ENCODE results near the gene ZFHX3. TPM values are rescaled to one million over a fixed set of nuclear protein-coding genes. Genes with fewer than 3 reads are reported as not detected.

The ZFHX3 gene
- total and polyA plus RNA-seq, 2 donors (not counting 1 experiment from before 2014, with no cell fraction given): 4.7 to 7.3 TPM

DNA sequence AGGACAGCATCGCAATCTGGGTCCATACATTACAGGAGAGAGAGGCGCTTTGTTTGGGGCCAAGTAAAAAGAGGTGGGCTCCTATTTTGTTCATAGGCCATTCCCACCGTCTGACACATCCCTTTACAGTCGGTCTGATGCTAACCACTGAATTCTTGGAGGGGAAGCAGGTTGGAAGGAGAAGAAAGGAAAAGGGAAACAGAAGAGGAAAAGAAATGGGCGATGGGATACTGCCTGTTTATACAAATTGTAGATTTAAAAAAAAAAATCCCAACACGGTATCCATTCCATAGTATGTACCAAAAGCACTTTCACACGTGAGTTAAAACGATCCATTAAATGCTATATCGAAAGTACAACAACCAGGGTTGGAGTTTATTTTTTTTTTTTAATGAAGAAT is 4.0 kb upstream of the ZFHX3 start:
- H3K4me2 ChIP-seq (ENCODE audit: extremely low read depth, insufficient read depth, low read length): peak overlapping the region; percentile 85
- H3K27ac ChIP-seq (ENCODE audit: insufficient read depth, low read length): peak overlapping the region; percentile 95
- DNase-seq (ENCODE audit: low read depth in 2 of 2): peak in 1 of 2 donors; percentile 51
- TF ChIP-seq CTCF (conservative IDR thresholded peaks at IDR 0.05 in 1 of 2, IDR thresholded peaks at IDR 0.05 in 1 of 2; ENCODE audit: low read depth in 1 of 2, low read length in 2 of 2) (no peak), EZH2 (IDR thresholded peaks at IDR 0.05; ENCODE audit: low read length, missing control alignments) (no peak)
- H2AFZ ChIP-seq (ENCODE audit: low read length): no peak overlapping the region
- peaks cover 91% of the 10 kb centered on the region for H3K79me2 ChIP-seq (ENCODE audit: control insufficient read depth, insufficient read depth, low read length)
- no peaks in the 10 kb centered on the region for H3K36me3 ChIP-seq (ENCODE audit: control insufficient read depth, insufficient read depth, low read length)
- peaks cover 43% of the 10 kb centered on the region for H3K4me1 ChIP-seq (ENCODE audit: control insufficient read depth, extremely low read depth, insufficient read depth, low read length)
- peak overlapping the region; percentile 27 to 43 (median 36) for H3K4me3 ChIP-seq (replicated peaks in 1 of 4; ENCODE audit: control extremely low read depth in 1 of 4, insufficient read depth in 1 of 4, low read depth in 3 of 4, low read length in 4 of 4)
- H3K27me3 ChIP-seq (ENCODE audit: control insufficient read depth, insufficient read depth, low read length): no peaks in the 10 kb centered on the region
- H4K20me1 ChIP-seq (ENCODE audit: control insufficient read depth, extremely low read depth, insufficient read depth, low read length): no peaks in the 10 kb centered on the region
- H3K9ac ChIP-seq (ENCODE audit: insufficient read depth, low read length): peak overlapping the region; percentile 39
- H3K9me3 ChIP-seq (ENCODE audit: control insufficient read depth, insufficient read depth, low read depth, low read length): no peaks in the 10 kb centered on the region

GRCh38 chr16:73051226-73051625 is 3.3 kb upstream of the ZFHX3 start:
- peak overlapping the region; percentile 85 for H3K4me2 ChIP-seq (ENCODE audit: extremely low read depth, insufficient read depth, low read length)
- no peaks in the 10 kb centered on the region for H3K36me3 ChIP-seq (ENCODE audit: control insufficient read depth, insufficient read depth, low read length)
- TF ChIP-seq CTCF (conservative IDR thresholded peaks at IDR 0.05 in 1 of 2, IDR thresholded peaks at IDR 0.05 in 1 of 2; ENCODE audit: low read depth in 1 of 2, low read length in 2 of 2): no peak
- TF ChIP-seq EZH2 (IDR thresholded peaks at IDR 0.05; ENCODE audit: low read length, missing control alignments): no peak
- peaks cover 91% of the 10 kb centered on the region for H3K79me2 ChIP-seq (ENCODE audit: control insufficient read depth, insufficient read depth, low read length)
- H3K9ac ChIP-seq (ENCODE audit: insufficient read depth, low read length): no peak overlapping the region
- H3K9me3 ChIP-seq (ENCODE audit: control insufficient read depth, insufficient read depth, low read depth, low read length): no peaks in the 10 kb centered on the region
- no peaks in the 10 kb centered on the region for H3K27me3 ChIP-seq (ENCODE audit: control insufficient read depth, insufficient read depth, low read length)
- H3K27ac ChIP-seq (ENCODE audit: insufficient read depth, low read length): peak overlapping the region; percentile 95
- peak overlapping the region in 2 of 4 experiments; percentile 5 to 7 for H3K4me3 ChIP-seq (replicated peaks in 1 of 4; ENCODE audit: control extremely low read depth in 1 of 4, insufficient read depth in 1 of 4, low read depth in 3 of 4, low read length in 4 of 4)
- peaks cover 44% of the 10 kb centered on the region for H3K4me1 ChIP-seq (ENCODE audit: control insufficient read depth, extremely low read depth, insufficient read depth, low read length)
- peak in 1 of 2 donors; percentile 39 for DNase-seq (ENCODE audit: low read depth in 2 of 2)
- no peak overlapping the region for H2AFZ ChIP-seq (ENCODE audit: low read length)
- no peaks in the 10 kb centered on the region for H4K20me1 ChIP-seq (ENCODE audit: control insufficient read depth, extremely low read depth, insufficient read depth, low read length)

DNA sequence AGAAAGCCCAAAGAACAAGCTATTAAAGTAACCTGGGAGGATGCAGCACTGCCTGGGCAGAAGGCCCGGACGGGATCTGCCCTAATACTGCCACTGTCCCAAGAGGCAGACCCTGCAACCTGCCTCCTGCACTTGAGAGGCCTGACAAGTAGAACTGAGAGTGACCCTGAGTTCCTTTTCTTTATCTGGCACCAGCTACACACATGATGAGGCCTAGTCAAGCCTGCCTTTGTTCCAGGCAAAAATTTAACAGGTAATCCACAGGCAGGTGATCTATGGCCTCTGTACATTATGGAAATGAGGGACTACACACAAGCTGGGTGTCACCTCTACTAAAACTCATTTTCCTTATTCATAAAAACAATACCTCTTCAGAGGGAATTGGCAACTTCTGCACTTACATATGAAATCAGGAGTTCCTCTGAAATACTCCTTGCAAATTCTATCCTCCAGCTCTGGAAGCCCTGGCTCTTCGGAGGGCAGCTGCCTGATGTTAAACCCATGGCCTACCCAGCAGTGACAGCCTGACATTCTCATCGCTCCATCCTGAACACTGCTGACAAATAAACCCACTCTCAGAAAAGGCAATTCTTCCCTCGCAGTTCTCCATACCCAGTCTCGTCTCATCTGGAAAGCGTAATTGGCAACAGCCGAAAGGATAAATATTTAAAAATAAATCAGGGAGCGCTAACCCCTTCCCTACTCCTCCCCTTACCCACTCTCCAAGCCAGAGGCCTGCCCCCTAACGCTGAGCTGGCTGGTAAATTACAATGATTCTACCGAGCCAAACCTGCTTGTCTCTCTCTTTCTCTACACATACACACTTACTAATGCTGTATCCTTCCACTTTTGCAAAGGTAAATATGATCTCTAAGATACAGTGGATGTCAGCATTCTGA is 2.5 kb upstream of the ZFHX3 start:
- peak overlapping the region; percentile 85 for H3K4me2 ChIP-seq (ENCODE audit: extremely low read depth, insufficient read depth, low read length)
- no peaks in the 10 kb centered on the region for H3K9me3 ChIP-seq (ENCODE audit: control insufficient read depth, insufficient read depth, low read depth, low read length)
- peak overlapping the region; percentile 1 for H3K9ac ChIP-seq (ENCODE audit: insufficient read depth, low read length)
- peaks cover 90% of the 10 kb centered on the region for H3K79me2 ChIP-seq (ENCODE audit: control insufficient read depth, insufficient read depth, low read length)
- no peaks in the 10 kb centered on the region for H3K36me3 ChIP-seq (ENCODE audit: control insufficient read depth, insufficient read depth, low read length)
- no peak overlapping the region for H2AFZ ChIP-seq (ENCODE audit: low read length)
- no peak for TF ChIP-seq EZH2 (IDR thresholded peaks at IDR 0.05; ENCODE audit: low read length, missing control alignments)
- peak in 1 of 2 donors; percentile 13 for TF ChIP-seq CTCF (conservative IDR thresholded peaks at IDR 0.05 in 1 of 2, IDR thresholded peaks at IDR 0.05 in 1 of 2; ENCODE audit: low read depth in 1 of 2, low read length in 2 of 2)
- H3K4me3 ChIP-seq (replicated peaks in 1 of 4; ENCODE audit: control extremely low read depth in 1 of 4, insufficient read depth in 1 of 4, low read depth in 3 of 4, low read length in 4 of 4): peak overlapping the region in 3 of 4 experiments; percentile 1 to 7 (median 5)
- no peaks in the 10 kb centered on the region for H4K20me1 ChIP-seq (ENCODE audit: control insufficient read depth, extremely low read depth, insufficient read depth, low read length)
- no peaks in the 10 kb centered on the region for H3K27me3 ChIP-seq (ENCODE audit: control insufficient read depth, insufficient read depth, low read length)
- peak in 1 of 2 donors; percentile 64 for DNase-seq (ENCODE audit: low read depth in 2 of 2)
- H3K27ac ChIP-seq (ENCODE audit: insufficient read depth, low read length): peak overlapping the region; percentile 95
- peaks cover 49% of the 10 kb centered on the region for H3K4me1 ChIP-seq (ENCODE audit: control insufficient read depth, extremely low read depth, insufficient read depth, low read length)

Data from fibroblast of lung (primary cell).